GM21381 (cell line): ENCODE results near the gene MINK1.

ENCODE experiments used
- ATAC-seq: cut with Tn5 transposase; IDR thresholded peaks from one replicate; pipeline ENCODE4 v1.9.1; 2021; ENCODE audit warnings: mild to moderate bottlenecking, moderate library complexity; ENCODE audit not compliant: unreplicated experiment

The MINK1 gene

DNA sequence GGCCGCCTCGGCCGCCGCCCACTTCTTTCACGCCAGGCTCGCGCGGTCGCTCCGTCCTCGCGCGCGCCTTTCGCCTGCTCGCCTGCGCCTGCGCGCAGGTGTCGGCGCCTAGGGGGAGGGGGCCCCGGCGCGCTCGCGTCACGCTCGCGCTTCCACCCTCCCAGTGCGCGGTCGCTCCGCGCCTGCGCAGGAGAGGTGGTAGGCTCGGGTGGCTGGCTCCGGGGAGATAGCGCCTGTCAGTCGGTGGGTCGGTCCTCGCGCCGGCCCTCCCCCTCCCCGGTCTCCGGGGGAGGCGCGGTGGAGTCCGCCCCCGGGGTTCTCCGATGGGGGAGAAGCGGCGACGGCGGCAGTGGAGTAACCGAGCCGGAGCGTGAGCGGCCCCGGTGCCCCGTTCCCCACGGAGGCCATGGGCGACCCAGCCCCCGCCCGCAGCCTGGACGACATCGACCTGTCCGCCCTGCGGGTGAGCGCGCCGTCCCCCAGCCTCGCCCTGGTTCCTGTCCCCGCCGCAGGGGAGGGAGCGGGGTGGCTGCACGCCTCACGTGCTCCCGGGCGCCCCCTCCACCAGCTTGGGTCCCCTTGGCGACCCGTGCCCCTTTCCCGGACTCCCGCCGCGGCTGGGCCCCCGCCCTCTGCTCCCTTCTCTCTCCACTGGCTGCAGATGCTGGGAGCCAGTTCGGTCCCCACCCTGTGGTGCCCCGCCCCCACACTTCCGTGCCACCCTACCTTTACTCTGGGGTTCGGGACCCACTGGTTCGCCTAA is at the start of gene MINK1:
Gene MINK1 (plus strand): TSS at position 163 of the 763 bp plus-strand sequence. CDS start 244 bp downstream, at position 407.
- peak; percentile 88 for ATAC-seq

DNA sequence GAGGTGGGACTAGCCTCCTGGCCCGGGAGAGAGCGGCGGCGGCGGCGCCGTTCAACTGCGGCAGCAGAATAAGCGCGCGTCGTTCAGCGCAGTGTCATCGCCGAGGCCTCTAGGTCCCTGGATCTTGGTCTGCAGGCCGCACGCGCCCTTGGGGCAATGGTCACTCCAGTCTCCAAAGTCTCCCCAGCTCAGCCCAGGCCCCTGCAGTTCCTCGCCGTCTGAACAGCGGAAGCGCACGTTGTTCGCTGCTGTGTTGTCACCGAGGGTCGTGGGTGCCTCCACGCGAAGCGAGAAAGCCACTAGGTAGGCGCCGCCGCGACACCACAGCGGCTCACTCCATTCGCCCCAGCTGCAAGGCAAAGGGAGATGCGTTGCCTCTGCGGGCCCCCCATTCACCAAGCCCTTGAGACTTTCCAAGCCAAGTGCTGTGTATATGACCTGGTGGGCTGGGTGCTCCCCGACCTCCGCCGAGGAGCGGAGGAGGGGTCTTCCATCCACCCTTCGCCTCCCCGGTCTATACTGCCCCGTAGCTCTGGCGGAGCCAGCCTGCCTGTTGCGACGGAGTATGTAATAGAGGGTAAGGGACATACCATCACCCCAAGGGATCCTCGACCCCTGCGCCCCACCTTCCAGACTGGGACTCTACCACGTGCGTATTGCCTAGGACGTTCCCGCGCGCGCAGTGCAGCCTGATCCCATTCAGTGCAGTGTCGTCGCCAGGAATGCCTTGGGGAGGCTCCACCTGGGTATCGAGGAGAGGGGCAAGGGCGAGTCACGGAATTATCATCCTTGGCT is 47.6 kb upstream of the MINK1 start:
- ATAC-seq: no peak

DNA sequence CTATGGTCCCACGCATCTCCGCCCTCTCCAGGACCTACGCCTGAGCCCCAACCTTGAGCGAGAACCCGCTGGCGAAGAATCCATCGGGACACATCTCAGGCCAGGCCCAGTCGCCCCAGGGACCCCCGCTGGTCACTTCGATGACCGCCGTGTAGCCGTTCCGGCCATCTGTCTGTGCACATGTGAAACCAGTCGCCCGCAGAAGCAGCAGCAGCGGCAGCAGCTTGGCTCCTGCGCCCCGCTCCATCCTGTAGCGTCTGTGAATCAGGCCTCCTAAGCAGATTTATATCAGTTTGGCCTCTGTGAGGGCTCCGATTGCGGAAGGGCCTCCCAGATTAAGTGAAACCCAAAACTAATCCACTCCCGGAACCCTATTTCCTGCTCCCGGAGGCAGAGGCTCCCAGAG is 47.0 kb upstream of the MINK1 start, which contains the start of gene VMO1:
Gene VMO1 (minus strand): TSS at position 259 of the 406 bp plus-strand sequence. CDS start 12 bp downstream, at position 247.
- no peak for ATAC-seq

GRCh38 chr17:4786516-4786915 is 46.6 kb upstream of the MINK1 start:
- no peak for ATAC-seq

GRCh38 chr17:4788159-4788806 is 44.9 kb upstream of the MINK1 start:
- ATAC-seq: no peak

GRCh38 chr17:4788807-4789700 is 44.1 kb upstream of the MINK1 start, which contains the start of gene GLTPD2:
TSS of gene GLTPD2 (plus strand) at chr17:4788964. CDS start at chr17:4789012, 48 bp downstream.
- ATAC-seq: no peak

DNA sequence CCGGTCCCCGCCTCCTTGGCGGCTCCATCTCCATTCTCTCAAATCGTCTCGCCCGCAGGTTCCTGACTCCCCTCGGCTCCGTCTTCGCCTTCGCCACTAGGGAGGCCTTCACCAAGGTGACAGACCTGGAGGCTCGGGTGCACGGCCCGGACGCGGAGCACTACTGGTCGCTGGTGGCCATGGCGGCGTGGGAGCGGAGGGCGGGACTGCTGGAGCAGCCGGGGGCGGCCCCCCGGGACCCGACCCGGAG is 43.5 kb upstream of the MINK1 start:
- ATAC-seq: no peak

- ATAC-seq: peak; percentile 84
Measured at GRCh38 chr17:4789951-4790704, 43.0 kb upstream of the MINK1 start.

- no peak for ATAC-seq
Measured at GRCh38 chr17:4790705-4791088, 42.4 kb upstream of the MINK1 start.

DNA sequence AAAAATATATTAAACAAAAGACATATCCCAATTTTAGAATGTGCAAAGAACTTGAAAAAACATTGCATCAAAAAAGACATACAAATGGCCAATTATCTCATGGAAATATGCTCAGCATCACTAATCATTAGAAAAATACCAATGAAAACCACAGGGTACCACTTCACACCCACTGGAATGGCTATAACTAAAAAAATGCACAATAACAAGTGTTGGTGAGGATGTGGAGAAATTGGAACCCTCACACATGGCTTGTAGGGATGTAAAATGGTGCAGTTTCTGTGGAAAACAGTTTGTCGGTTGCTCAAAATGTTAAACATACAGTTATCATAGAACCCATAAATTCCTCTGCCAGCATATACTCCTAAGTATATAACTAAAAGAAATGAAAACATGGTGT is 38.0 kb upstream of the MINK1 start:
- ATAC-seq: no peak

GRCh38 chr17:4796552-4796920 is 36.6 kb upstream of the MINK1 start:
- ATAC-seq: no peak

- no peak for ATAC-seq
Measured at GRCh38 chr17:4800462-4801196, 32.5 kb upstream of the MINK1 start.

DNA sequence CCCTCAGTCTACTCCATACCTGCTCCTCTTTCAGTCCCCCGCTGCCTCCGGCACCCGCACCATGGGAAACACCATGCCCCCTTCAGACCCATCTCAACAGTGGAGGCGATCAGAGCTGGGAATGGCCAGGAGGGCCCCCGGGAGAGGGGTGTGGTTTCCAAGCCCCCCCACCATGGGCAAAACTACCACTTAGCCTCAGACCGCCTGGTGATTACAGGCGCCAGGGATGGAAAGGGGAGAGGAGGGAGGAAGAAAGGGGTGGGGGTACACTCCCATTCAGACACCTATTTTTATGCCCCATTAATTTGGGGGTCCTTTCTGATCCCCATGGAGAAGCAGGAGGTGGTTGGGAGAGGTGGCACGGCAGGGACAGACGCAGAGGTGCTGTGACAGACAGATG is 30.9 kb upstream of the MINK1 start, which contains the start of gene C17orf114:
Gene C17orf114 (minus strand): TSS at position 101 of the 400 bp plus-strand sequence.
- ATAC-seq: no peak

GRCh38 chr17:4806456-4806776 is 26.7 kb upstream of the MINK1 start:
- no peak for ATAC-seq

- ATAC-seq: peak; percentile 91
Measured at GRCh38 chr17:4806777-4807604, 26.1 kb upstream of the MINK1 start, which contains the start of gene PLD2. TSS of gene PLD2 (plus strand) at chr17:4807152. CDS start at chr17:4807773, 621 bp downstream.

GRCh38 chr17:4807605-4808377 is 25.3 kb upstream of the MINK1 start:
- no peak for ATAC-seq

- no peak for ATAC-seq
Measured at GRCh38 chr17:4808378-4808767, 24.8 kb upstream of the MINK1 start.
